ENCODE results near the gene RLBP1.

The RLBP1 gene

GRCh38 chr15:89175617-89176191 lies 45.7 kb downstream of the RLBP1 start:
- H3K27ac ChIP-seq (ENCODE audit: low read length): no peak overlapping the region
- no peaks in the 10 kb centered on the region for H3K27me3 ChIP-seq (ENCODE audit: insufficient read depth, low read length)
- no peaks in the 10 kb centered on the region for H3K4me1 ChIP-seq (ENCODE audit: insufficient read depth, low read length)
- no peaks in the 10 kb centered on the region for H3K36me3 ChIP-seq (ENCODE audit: insufficient read depth, low read depth, low read length)
- no peak overlapping the region for H3K4me3 ChIP-seq (ENCODE audit: low read length)
- H3K9ac ChIP-seq (ENCODE audit: low read depth, low read length): no peak overlapping the region
- H3K9me3 ChIP-seq (ENCODE audit: insufficient read depth, low read depth, low read length): no peaks in the 10 kb centered on the region

GRCh38 chr15:89174476-89174875 lies 46.9 kb downstream of the RLBP1 start:
- no peak overlapping the region for H3K9ac ChIP-seq (ENCODE audit: low read depth, low read length)
- H3K27me3 ChIP-seq (ENCODE audit: insufficient read depth, low read length): no peaks in the 10 kb centered on the region
- H3K4me1 ChIP-seq (ENCODE audit: insufficient read depth, low read length): no peaks in the 10 kb centered on the region
- no peak overlapping the region for H3K27ac ChIP-seq (ENCODE audit: low read length)
- no peaks in the 10 kb centered on the region for H3K9me3 ChIP-seq (ENCODE audit: insufficient read depth, low read depth, low read length)
- no peak overlapping the region for H3K4me3 ChIP-seq (ENCODE audit: low read length)
- no peaks in the 10 kb centered on the region for H3K36me3 ChIP-seq (ENCODE audit: insufficient read depth, low read depth, low read length)

- no peak overlapping the region for H3K4me3 ChIP-seq (ENCODE audit: low read length)
- H3K4me1 ChIP-seq (ENCODE audit: insufficient read depth, low read length): no peaks in the 10 kb centered on the region
- H3K27ac ChIP-seq (ENCODE audit: low read length): no peak overlapping the region
- H3K9me3 ChIP-seq (ENCODE audit: insufficient read depth, low read depth, low read length): no peaks in the 10 kb centered on the region
- no peak overlapping the region for H3K9ac ChIP-seq (ENCODE audit: low read depth, low read length)
- H3K36me3 ChIP-seq (ENCODE audit: insufficient read depth, low read depth, low read length): no peaks in the 10 kb centered on the region
- no peaks in the 10 kb centered on the region for H3K27me3 ChIP-seq (ENCODE audit: insufficient read depth, low read length)
These were observed 48.5 kb downstream of the RLBP1 start for GRCh38 chr15:89172921-89173320.

- Histone ChIP-seq H3K9ac (ENCODE audit: low read depth, low read length) (no peak overlapping the region), H3K4me1 (ENCODE audit: insufficient read depth, low read length) (peaks cover 10% of the 10 kb centered on the region), H3K27me3 (ENCODE audit: insufficient read depth, low read length) (no peaks in the 10 kb centered on the region), H3K27ac (ENCODE audit: low read length) (no peak overlapping the region), H3K9me3 (ENCODE audit: insufficient read depth, low read depth, low read length) (no peaks in the 10 kb centered on the region), H3K36me3 (ENCODE audit: insufficient read depth, low read depth, low read length) (no peaks in the 10 kb centered on the region), H3K4me3 (ENCODE audit: low read length) (no peak overlapping the region)
These were observed 50.0 kb downstream of the RLBP1 start for GRCh38 chr15:89171136-89172072.

GRCh38 chr15:89170364-89170763 lies 51.0 kb downstream of the RLBP1 start:
- no peak overlapping the region for H3K27ac ChIP-seq (ENCODE audit: low read length)

GRCh38 chr15:89168316-89168833 lies 53.0 kb downstream of the RLBP1 start:
- no peak overlapping the region for H3K9ac ChIP-seq (ENCODE audit: low read depth, low read length)
- H3K36me3 ChIP-seq (ENCODE audit: insufficient read depth, low read depth, low read length): no peaks in the 10 kb centered on the region
- H3K27me3 ChIP-seq (ENCODE audit: insufficient read depth, low read length): no peaks in the 10 kb centered on the region
- H3K27ac ChIP-seq (ENCODE audit: low read length): no peak overlapping the region
- H3K4me3 ChIP-seq (ENCODE audit: low read length): no peak overlapping the region
- no peaks in the 10 kb centered on the region for H3K9me3 ChIP-seq (ENCODE audit: insufficient read depth, low read depth, low read length)
- peaks cover 18% of the 10 kb centered on the region for H3K4me1 ChIP-seq (ENCODE audit: insufficient read depth, low read length)

More at GRCh38 chr15:89170364-89170763, 51.0 kb downstream of the RLBP1 start:
- no peaks in the 10 kb centered on the region for H3K27me3 ChIP-seq (ENCODE audit: insufficient read depth, low read length)
- H3K9me3 ChIP-seq (ENCODE audit: insufficient read depth, low read depth, low read length): no peaks in the 10 kb centered on the region
- H3K36me3 ChIP-seq (ENCODE audit: insufficient read depth, low read depth, low read length): no peaks in the 10 kb centered on the region
- no peak overlapping the region for H3K4me3 ChIP-seq (ENCODE audit: low read length)
- H3K4me1 ChIP-seq (ENCODE audit: insufficient read depth, low read length): peaks cover 18% of the 10 kb centered on the region
- H3K9ac ChIP-seq (ENCODE audit: low read depth, low read length): no peak overlapping the region

GRCh38 chr15:89167267-89168176 lies 53.9 kb downstream of the RLBP1 start:
- Histone ChIP-seq H3K27ac (ENCODE audit: low read length) (no peak overlapping the region), H3K9me3 (ENCODE audit: insufficient read depth, low read depth, low read length) (no peaks in the 10 kb centered on the region), H3K4me1 (ENCODE audit: insufficient read depth, low read length) (peaks cover 18% of the 10 kb centered on the region), H3K27me3 (ENCODE audit: insufficient read depth, low read length) (no peaks in the 10 kb centered on the region), H3K9ac (ENCODE audit: low read depth, low read length) (no peak overlapping the region), H3K36me3 (ENCODE audit: insufficient read depth, low read depth, low read length) (no peaks in the 10 kb centered on the region), H3K4me3 (ENCODE audit: low read length) (no peak overlapping the region)

GRCh38 chr15:89165677-89166076 lies 55.7 kb downstream of the RLBP1 start:
- Histone ChIP-seq H3K36me3 (ENCODE audit: insufficient read depth, low read depth, low read length) (no peaks in the 10 kb centered on the region), H3K9ac (ENCODE audit: low read depth, low read length) (peak overlapping the region; percentile 22; the same call in 1 of the 2 replicates), H3K4me1 (ENCODE audit: insufficient read depth, low read length) (peaks cover 18% of the 10 kb centered on the region), H3K27me3 (ENCODE audit: insufficient read depth, low read length) (no peaks in the 10 kb centered on the region), H3K4me3 (ENCODE audit: low read length) (no peak overlapping the region), H3K27ac (ENCODE audit: low read length) (no peak overlapping the region), H3K9me3 (ENCODE audit: insufficient read depth, low read depth, low read length) (no peaks in the 10 kb centered on the region)

GRCh38 chr15:89164712-89165211 lies 56.6 kb downstream of the RLBP1 start:
- no peaks in the 10 kb centered on the region for H3K9me3 ChIP-seq (ENCODE audit: insufficient read depth, low read depth, low read length)
- no peak overlapping the region for H3K9ac ChIP-seq (ENCODE audit: low read depth, low read length)
- no peaks in the 10 kb centered on the region for H3K27me3 ChIP-seq (ENCODE audit: insufficient read depth, low read length)
- H3K4me3 ChIP-seq (ENCODE audit: low read length): no peak overlapping the region
- H3K36me3 ChIP-seq (ENCODE audit: insufficient read depth, low read depth, low read length): no peaks in the 10 kb centered on the region
- H3K4me1 ChIP-seq (ENCODE audit: insufficient read depth, low read length): peaks cover 18% of the 10 kb centered on the region
- H3K27ac ChIP-seq (ENCODE audit: low read length): no peak overlapping the region

- Histone ChIP-seq H3K9ac (ENCODE audit: low read depth, low read length) (no peak overlapping the region), H3K27me3 (ENCODE audit: insufficient read depth, low read length) (no peaks in the 10 kb centered on the region), H3K36me3 (ENCODE audit: insufficient read depth, low read depth, low read length) (no peaks in the 10 kb centered on the region), H3K4me1 (ENCODE audit: insufficient read depth, low read length) (peaks cover 18% of the 10 kb centered on the region), H3K9me3 (ENCODE audit: insufficient read depth, low read depth, low read length) (no peaks in the 10 kb centered on the region), H3K4me3 (ENCODE audit: low read length) (no peak overlapping the region), H3K27ac (ENCODE audit: low read length) (no peak overlapping the region)
These were observed 57.9 kb downstream of the RLBP1 start for GRCh38 chr15:89163271-89164055.

All from iPS-20b (cell line).